ENCODE measurements around the gene OAS1.
A peak's percentile ranks its signal among the peaks of the same experiment; 100 is the strongest.

Gene OAS1

GRCh38 chr12:112946236-112947000 is 39.7 kb downstream of the OAS1 start:
- Histone ChIP-seq H3K27ac (ENCODE audit: extremely low read depth, low read depth, low read length) (no peak overlapping the region), H3K36me3 (ENCODE audit: control insufficient read depth in 2 of 2, insufficient read depth in 1 of 2, low read length in 2 of 2) (peaks cover 0 to 10% of the 10 kb centered on the region in 2 experiments; a peak in 1 of 3 replicates), H3K9me3 (ENCODE audit: control insufficient read depth, insufficient read depth, low read depth, low read length) (no peaks in the 10 kb centered on the region), H3K4me3 (ENCODE audit: low read depth, low read length) (no peak overlapping the region), H3K4me1 (ENCODE audit: control insufficient read depth, insufficient read depth, low read length) (no peaks in the 10 kb centered on the region)
- TF ChIP-seq ZNF571 (tag by site-specific recombination; IDR thresholded peaks at IDR 0.05) (no peak), ZFHX2 (tag by site-specific recombination; conservative IDR thresholded peaks at IDR 0.05) (no peak), ZNF280D (tag by site-specific recombination; IDR thresholded peaks at IDR 0.05) (no peak), ZNF132 (tag by site-specific recombination; IDR thresholded peaks at IDR 0.05; ENCODE audit: borderline replicate concordance) (no peak), ZNF623 (tag by site-specific recombination; IDR thresholded peaks at IDR 0.05) (no peak), ZNF610 (tag by site-specific recombination; IDR thresholded peaks at IDR 0.05; ENCODE audit: borderline replicate concordance) (no peak), ZNF404 (tag by site-specific recombination; IDR thresholded peaks at IDR 0.05) (no peak), HOXC10 (CRISPR knock-in tag; IDR thresholded peaks at IDR 0.05) (no peak), ZNF155 (tag by site-specific recombination; IDR thresholded peaks at IDR 0.05) (no peak), ZNF473 (tag by site-specific recombination; IDR thresholded peaks at IDR 0.05) (no peak)
- TF ChIP-seq, protein P1, sequence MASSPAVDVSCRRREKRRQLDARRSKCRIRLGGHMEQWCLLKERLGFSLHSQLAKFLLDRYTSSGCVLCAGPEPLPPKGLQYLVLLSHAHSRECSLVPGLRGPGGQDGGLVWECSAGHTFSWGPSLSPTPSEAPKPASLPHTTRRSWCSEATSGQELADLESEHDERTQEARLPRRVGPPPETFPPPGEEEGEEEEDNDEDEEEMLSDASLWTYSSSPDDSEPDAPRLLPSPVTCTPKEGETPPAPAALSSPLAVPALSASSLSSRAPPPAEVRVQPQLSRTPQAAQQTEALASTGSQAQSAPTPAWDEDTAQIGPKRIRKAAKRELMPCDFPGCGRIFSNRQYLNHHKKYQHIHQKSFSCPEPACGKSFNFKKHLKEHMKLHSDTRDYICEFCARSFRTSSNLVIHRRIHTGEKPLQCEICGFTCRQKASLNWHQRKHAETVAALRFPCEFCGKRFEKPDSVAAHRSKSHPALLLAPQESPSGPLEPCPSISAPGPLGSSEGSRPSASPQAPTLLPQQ (tag by site-specific recombination; IDR thresholded peaks at IDR 0.05) = no peak
- CTCF ChIA-PET = no interaction called here
- POLR2A ChIA-PET = no interaction called here

GRCh38 chr12:112947314-112947713 is 40.6 kb downstream of the OAS1 start:
- Histone ChIP-seq H3K9me3 (ENCODE audit: control insufficient read depth, insufficient read depth, low read depth, low read length) (no peaks in the 10 kb centered on the region), H3K4me1 (ENCODE audit: control insufficient read depth, insufficient read depth, low read length) (no peaks in the 10 kb centered on the region), H3K4me3 (ENCODE audit: low read depth, low read length) (no peak overlapping the region), H3K27ac (ENCODE audit: extremely low read depth, low read depth, low read length) (no peak overlapping the region), H3K36me3 (ENCODE audit: control insufficient read depth in 2 of 2, insufficient read depth in 1 of 2, low read length in 2 of 2) (peaks cover 0 to 10% of the 10 kb centered on the region in 2 experiments; a peak in 1 of 3 replicates)
- POLR2A ChIA-PET = no interaction called here
- CTCF ChIA-PET = no interaction called here
- TF ChIP-seq HOXA7 (CRISPR knock-in tag; IDR thresholded peaks at IDR 0.05; ENCODE audit: borderline replicate concordance) (no peak), ZNF146 (tag by site-specific recombination; IDR thresholded peaks at IDR 0.05) (peak; percentile 84)

GRCh38 chr12:112947761-112948160 is 41.0 kb downstream of the OAS1 start:
- 0 out of 2 replicates have a peak, but pooled peaks have one; percentile 38 for TF ChIP-seq ZNF664 (tag by site-specific recombination; IDR thresholded peaks at IDR 0.05)
- TF ChIP-seq, protein P2, sequence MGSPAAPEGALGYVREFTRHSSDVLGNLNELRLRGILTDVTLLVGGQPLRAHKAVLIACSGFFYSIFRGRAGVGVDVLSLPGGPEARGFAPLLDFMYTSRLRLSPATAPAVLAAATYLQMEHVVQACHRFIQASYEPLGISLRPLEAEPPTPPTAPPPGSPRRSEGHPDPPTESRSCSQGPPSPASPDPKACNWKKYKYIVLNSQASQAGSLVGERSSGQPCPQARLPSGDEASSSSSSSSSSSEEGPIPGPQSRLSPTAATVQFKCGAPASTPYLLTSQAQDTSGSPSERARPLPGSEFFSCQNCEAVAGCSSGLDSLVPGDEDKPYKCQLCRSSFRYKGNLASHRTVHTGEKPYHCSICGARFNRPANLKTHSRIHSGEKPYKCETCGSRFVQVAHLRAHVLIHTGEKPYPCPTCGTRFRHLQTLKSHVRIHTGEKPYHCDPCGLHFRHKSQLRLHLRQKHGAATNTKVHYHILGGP (tag by site-specific recombination; IDR thresholded peaks at IDR 0.05) = no peak

More at GRCh38 chr12:112947761-112948160, 41.0 kb downstream of the OAS1 start:
- Histone ChIP-seq H3K4me1 (ENCODE audit: control insufficient read depth, insufficient read depth, low read length) (no peaks in the 10 kb centered on the region), H3K36me3 (ENCODE audit: control insufficient read depth in 2 of 2, insufficient read depth in 1 of 2, low read length in 2 of 2) (peaks cover 0 to 10% of the 10 kb centered on the region in 2 experiments; a peak in 1 of 3 replicates), H3K9me3 (ENCODE audit: control insufficient read depth, insufficient read depth, low read depth, low read length) (no peaks in the 10 kb centered on the region), H3K4me3 (ENCODE audit: low read depth, low read length) (no peak overlapping the region), H3K27ac (ENCODE audit: extremely low read depth, low read depth, low read length) (no peak overlapping the region)
- ChIA-PET CTCF (no interaction called here), POLR2A (no interaction called here)
